COLO668 (cell line): ENCODE results near the gene TDO2.

Experiments used
- DNase-seq: peaks from one replicate; lab custom pipeline; 2025; ENCODE audit not compliant: unreplicated experiment; lab: John Stamatoyannopoulos, UW

Gene TDO2

DNA sequence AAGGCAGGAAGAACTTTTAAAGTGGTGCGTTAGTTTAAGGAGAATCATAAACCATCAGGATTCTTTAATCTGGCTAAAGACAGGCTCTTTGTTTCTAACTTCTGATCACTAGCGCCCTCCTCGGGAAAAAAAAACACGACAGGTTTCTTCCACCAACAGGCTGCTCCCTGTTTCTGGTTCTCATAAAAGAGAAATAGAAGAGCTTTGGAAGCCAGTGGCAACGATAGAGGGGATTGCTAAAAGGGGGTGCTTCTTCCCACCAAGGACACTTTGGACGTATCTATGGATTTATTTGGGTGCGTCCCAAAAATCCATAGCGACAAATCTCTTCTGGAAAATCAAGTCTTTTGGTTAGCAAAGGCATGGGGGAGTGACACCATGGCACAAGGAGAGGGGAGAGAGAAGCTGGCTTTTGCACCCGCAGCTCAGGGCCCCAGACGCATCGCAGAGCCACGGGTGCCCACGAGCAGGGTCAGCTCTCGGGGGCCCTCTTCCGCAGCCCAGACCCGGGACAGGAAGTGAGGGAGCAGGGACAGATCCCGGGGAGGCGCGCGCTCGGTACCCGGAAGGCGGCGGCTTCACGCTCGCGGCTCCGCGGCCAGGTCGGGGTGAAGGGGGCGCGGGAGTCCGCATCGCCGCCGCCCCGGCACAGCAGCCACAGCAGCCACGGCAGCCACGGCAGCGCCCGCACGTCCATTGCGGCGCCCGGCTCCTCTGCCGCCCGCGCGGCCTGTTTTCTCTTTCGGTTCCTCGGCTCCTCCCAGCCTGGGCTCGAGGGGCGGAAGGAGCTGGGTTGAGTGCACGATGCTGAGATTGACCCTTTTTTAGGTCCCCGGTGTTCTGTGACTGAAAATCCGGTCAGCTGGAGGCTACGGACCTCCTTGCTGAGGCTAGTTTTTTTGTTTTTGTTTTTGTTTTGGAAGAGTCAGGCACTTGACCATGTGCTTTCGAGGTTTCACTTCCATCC lies 49.9 kb downstream of the TDO2 start, which contains the start of gene CTSO:
Gene CTSO, minus strand, starts transcription at position 716 of the 967 bp plus-strand sequence. Its CDS starts 19 bp downstream, at position 697.
- peak; percentile 77 for DNase-seq

GRCh38 chr4:155954118-155954685 lies 50.7 kb downstream of the TDO2 start:
- DNase-seq, result no peak

- no peak for DNase-seq
Observed at GRCh38 chr4:155954939-155955338, 51.4 kb downstream of the TDO2 start.

- DNase-seq, result no peak
Observed at GRCh38 chr4:155956461-155956860, 53.0 kb downstream of the TDO2 start.

DNA sequence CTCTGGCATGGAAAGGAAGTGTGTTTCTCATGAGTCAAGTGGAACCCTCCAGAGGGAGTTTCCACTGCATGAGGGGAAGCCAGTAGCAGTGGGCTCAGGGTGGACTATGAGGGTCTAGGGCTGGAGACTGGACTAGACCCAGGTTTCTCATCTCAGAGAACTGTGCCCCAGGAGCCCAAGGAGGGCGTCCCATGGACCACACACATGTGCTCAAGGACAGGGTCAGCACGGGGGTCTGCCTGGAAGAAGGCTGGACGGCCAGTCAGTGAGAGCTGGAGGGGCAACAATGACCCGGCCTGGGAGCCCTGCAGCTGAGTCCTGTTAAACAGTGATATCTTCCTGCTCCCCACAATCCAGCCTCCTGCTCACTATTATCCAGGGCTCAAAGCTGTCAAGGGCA lies 55.9 kb downstream of the TDO2 start:
- no peak for DNase-seq

DNA sequence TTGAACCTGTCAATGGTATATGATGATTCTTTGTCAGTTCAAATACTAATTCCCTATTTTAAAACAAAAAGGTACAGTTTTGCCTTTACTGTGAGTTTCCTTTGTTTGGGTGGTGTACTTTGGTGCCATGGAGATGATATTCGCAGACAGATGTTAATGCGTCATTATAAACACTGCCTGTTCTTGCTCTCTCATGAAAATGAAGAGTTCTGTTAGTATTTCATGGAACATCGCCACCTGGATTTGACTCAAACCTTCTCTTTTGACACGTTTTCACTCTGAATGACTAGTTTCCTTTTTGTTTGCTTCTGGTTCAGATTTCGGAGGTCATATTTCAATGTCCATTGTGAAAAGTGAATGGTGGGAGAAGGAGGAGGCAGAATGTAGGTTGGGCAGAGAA lies 57.0 kb downstream of the TDO2 start:
- DNase-seq, result no peak

GRCh38 chr4:155961575-155961974 lies 58.1 kb downstream of the TDO2 start:
- DNase-seq, result no peak

- DNase-seq, result no peak
Observed at GRCh38 chr4:155962767-155963166, 59.3 kb downstream of the TDO2 start.

DNA sequence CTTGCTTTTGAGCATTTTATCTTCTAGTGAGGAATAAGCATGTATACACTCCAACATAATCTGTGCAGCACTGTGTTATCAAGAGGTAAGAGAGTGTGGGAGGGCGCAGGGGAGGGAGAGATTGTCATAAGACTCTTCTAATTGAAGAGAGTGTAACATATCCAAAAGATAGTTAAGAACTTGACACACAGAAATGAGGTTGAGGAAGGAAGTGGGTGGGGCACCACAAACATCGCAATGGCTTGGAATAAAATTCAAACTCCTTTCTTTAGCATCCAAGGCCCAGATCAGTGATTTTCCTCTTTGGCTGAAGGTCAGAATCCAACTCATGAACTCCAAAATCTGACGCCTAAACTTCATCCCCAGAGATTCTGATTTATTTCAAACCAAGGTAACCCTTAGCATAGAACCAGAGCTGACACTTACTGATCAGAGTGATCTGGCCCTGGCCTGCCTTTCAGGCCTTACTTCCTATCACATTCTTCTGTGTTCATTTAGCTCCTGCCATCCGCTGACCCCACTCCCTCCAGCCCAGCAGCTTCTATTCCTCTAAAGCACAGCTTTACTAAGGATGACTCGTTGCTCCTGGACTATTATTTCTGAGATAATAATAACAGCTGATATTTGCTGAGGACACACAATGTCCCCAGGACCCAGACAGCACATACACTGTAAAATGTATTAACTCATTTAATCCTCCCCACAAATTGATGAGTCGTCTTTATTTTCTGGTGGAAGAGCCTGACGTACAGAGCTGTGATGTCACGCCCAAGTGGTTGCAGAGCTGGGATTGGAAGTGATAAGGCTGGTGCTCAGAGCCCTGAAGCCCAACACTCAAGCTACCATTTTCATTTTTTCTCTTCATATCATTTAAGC lies 60.8 kb downstream of the TDO2 start:
- DNase-seq, result no peak

DNA sequence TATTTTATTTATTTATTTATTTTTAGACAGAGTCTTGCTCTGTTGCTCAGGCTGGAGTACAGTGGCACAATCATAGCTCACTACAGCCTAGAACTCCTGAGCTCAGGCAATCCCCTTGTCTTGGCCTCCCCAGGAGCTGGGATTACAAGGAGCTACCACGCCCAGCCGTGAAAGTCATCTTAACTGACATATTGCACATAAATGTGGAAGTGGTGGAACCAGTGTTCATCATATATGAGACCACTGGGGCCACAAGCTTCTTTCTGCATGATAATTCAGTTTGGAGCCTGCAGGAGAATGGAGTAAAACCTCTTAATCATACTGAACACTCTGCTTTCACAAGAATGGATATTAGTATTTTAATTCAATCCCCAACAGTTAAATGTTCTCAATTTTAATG lies 62.7 kb downstream of the TDO2 start:
- no peak for DNase-seq

DNA sequence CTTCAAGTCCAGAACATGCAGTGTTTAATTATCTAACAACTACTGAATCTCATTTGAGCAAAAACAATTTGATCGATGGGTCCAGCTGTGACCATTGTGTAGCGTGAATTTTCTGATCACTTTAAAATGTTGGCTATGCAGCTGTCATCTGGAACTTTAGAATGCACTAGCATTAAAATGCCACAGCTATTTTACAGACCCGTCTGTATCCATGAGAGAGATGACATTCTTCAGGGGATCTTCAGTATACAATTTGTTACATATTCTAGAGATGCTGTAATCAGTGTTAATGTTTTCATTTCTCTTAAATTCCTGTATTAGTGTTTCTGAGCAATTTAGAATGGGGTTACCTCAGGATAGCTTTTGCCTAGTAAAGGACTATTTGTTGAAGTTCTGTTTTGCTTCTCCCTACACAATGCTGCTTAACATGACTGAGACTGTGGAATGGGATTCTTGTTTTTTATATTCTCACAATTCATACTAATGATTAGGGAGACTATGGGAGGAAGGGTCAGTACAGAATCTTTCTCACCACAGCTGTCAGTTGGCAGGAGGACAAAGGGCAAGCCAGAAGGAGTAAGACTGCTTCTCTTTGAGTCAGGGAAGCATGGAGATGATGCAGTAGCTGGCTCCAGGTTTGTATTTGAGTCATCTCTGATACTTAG lies 63.4 kb downstream of the TDO2 start:
- no peak for DNase-seq
